Prostate gland (tissue), 2 donors: ENCODE data around the gene HDLBP.

Experiments
- CTCF ChIP-seq, 4 experiments: fragments of 200-600 bp in 2 of 4; fragments of 450-650 bp in 2 of 4; sonication (generic) in 2 of 4; IDR thresholded peaks; 1 replicate in 3 of 4; 2 replicates in 1 of 4; pipeline ENCODE4 v1.5.1; 2016 to 2019; ENCODE audit warnings: antibody characterized with exemption in 4 of 4, mild to moderate bottlenecking in 2 of 4, moderate library complexity in 2 of 4
- POLR2A ChIP-seq: fragments of 450-650 bp; IDR thresholded peaks from one replicate; pipeline ENCODE4 v1.6.1; 2016; ENCODE audit warnings: antibody characterized with exemption, mild to moderate bottlenecking

- TF ChIP-seq CTCF (IDR thresholded peaks at IDR 0.05) (no peak), POLR2A (no peak)
Measured at GRCh38 chr2:241321886-241322285, 6.4 kb upstream of the HDLBP start.
